GM19351 (cell line): ENCODE measurements around the gene ACMSD.
"Not testable (repeated sequence)": the region's sequence is repeated elsewhere in the genome, so short reads cannot be mapped to it uniquely, and the experiment has no call there.

ENCODE experiments used
- ATAC-seq: cut with Tn5 transposase; IDR thresholded peaks from one replicate; pipeline ENCODE4 v1.9.1; 2021; ENCODE audit warnings: mild to moderate bottlenecking, moderate library complexity; ENCODE audit not compliant: unreplicated experiment

ACMSD gene

DNA sequence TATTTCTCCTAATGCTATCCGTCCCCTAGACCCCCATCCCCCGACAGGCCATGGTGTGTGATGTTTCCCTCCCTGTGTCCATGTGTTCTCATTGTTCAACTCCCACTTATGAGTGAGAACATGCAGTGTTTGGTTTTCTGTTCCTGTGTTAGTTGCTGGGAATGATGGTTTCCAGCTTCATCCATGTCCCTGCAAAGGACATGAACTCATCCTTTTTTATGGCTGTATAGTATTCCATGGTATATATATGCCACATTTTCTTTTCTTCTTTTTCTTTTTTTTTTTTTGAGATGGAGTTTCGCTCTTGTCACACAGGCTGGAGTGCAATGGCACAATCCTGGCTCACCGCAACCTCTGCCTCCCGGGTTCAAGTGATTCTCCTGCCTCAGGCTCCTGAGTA lies 9.2 kb downstream of the ACMSD start:
- not testable (repeated sequence) for ATAC-seq

DNA sequence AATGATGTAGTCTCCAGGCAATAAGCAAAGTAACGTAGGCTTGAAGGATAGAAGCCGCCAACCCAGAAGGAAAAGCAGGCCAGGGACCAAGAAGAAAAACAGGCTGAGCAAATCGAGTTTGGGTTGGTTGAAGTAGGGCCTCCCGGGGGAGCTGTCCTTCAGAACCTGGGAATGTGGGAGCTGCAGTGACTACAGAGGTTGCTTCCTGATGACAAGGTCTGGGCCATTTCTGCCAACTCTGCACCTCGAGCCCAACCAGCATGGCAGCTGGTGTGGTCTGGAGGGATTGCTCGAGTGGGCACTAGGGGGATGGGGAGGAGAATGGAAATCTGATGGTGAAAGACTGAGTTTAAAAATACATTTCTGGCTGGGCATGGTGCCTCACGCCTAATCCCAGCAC lies 14.1 kb downstream of the ACMSD start:
- no peak for ATAC-seq

DNA sequence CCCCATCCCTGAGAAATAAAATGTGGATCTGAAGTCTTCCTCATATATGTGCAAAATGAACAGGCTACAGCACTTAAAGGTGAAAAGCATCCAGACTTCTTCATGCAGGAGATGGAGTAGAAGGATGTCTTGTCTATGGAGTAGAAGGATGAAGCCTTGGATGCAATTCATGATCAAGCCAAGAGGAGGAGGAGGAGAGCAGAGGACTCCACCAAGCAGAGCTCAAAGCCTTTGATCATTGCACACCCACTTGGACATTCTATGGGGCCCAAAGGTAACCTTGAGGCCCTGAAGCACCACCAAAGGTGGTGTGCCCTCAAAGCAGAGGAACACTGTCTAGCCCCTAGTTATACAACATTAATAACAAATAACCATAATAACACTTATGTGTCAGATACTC lies 17.3 kb downstream of the ACMSD start:
- ATAC-seq, result no peak

GRCh38 chr2:134858245-134858644 lies 19.8 kb downstream of the ACMSD start:
- no peak for ATAC-seq

GRCh38 chr2:134861173-134861572 lies 22.8 kb downstream of the ACMSD start:
- ATAC-seq, result no peak

DNA sequence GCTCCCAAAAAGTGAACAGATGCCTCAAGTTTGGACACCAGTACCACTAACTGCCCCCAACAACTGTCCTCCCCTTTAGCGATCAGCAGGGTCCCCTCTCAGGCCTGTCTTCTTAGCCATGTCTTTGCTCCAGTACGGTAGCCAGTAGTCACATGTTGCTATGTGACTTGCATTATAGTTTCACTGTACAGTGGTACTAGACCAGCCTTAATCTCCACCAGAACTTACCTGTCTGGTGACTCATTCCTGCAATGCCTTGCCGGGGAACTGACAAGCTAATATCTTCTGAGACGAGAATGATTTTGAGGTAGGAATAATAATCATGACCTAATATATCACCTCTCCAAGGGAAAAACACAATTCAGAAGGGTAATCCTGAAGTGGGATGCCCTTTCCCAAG lies 23.7 kb downstream of the ACMSD start:
- no peak for ATAC-seq

DNA sequence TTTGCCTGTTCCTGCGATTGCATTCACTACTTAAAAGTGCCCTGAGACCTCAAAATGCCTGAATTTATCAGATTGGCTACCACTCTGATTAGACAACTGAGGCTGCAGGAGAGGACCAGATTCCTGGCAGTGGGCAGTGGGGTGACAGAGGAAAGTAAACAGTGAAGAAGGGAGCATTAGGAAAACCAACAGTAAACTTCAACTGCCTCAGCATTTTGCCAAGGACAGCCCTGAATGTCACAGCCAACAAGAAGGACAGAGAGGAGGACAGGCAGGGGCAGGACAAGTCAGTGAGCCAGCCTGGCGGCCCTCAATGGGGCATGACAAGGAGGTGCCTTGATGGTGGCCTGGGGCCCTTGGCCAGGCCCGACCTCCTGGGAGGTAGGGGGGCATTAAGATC lies 24.3 kb downstream of the ACMSD start:
- no peak for ATAC-seq

- ATAC-seq, result no peak
Measured at GRCh38 chr2:134863446-134863845, 25.0 kb downstream of the ACMSD start.

- ATAC-seq, result no peak
Measured at GRCh38 chr2:134865067-134865787, 26.8 kb downstream of the ACMSD start.

- ATAC-seq, result no peak
Measured at GRCh38 chr2:134866498-134867099, 28.2 kb downstream of the ACMSD start.

DNA sequence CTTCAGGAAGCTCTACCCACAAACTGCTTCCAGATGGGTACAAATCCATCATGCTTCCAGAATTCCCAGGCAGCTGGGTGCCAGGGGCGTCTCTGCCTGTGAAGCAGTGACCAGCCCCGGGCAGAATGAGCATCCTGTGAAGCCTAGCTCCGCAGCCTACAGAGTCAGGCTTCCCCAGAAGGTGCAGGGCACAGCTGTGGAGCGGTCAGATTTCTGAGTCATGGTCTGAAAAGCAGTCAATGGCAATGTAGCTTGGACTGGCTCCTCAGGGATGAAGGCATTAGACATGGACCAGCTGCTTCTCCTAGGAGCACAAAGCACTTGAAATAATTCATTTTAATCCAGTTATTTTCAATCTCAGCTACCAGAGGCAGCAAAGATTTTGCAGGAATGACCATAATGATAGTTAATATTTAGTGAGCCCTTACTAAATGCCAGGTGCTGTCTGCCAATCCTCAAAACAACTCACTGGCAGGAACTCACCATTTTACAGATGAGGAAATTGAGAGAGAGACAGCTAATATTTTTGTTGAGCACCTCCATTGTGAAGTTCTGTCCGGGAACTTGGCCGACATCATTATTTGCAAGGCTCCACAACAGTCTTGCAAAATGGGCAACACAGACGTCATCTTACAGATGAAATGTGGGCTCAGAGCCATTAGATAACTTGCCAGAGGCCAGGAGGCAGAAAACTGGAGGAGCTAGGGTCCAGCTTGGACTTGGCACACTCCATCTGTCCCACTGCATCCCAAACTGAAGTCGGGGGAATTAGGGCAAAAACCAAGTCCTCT lies 31.7 kb downstream of the ACMSD start:
- ATAC-seq, result no peak

DNA sequence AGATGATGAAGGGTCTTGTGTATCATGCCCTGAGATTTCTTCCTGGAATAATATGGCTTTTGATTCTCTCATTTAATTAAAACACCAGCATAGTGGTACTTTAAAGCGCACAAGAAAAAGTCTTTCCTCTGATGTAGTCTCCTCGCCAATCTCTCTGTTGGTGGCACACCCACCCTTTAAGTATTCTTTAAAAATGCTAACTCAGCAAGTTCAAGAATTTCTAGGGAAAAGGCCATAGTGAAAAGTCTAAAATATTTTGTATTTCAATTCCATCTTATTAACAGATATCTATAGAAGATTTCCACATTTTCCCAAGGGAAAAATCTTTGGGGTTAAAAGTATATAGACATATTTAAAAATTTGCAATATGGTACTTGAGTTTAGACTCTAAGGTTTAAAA lies 34.7 kb downstream of the ACMSD start:
- ATAC-seq, result no peak

DNA sequence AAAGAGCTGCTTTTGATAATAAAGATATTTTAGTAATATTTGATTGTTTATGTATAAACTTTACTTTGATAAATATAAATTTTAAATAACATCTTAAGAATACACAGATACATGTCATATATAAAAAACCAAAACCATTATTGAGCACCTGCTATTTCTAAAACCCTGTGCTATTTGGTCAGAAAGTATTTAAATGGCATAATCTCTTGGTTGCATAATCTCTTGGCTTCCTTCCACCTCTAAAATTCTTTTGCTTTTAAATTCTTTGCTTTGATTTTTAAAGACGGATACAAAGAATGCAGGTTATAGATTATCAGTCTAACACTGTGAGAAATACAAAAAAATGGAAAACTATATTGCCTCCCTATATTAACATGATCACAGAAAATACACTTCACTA lies 36.9 kb downstream of the ACMSD start:
- ATAC-seq, result no peak

- ATAC-seq, result no peak
Measured at GRCh38 chr2:134882773-134883172, 44.4 kb downstream of the ACMSD start.

DNA sequence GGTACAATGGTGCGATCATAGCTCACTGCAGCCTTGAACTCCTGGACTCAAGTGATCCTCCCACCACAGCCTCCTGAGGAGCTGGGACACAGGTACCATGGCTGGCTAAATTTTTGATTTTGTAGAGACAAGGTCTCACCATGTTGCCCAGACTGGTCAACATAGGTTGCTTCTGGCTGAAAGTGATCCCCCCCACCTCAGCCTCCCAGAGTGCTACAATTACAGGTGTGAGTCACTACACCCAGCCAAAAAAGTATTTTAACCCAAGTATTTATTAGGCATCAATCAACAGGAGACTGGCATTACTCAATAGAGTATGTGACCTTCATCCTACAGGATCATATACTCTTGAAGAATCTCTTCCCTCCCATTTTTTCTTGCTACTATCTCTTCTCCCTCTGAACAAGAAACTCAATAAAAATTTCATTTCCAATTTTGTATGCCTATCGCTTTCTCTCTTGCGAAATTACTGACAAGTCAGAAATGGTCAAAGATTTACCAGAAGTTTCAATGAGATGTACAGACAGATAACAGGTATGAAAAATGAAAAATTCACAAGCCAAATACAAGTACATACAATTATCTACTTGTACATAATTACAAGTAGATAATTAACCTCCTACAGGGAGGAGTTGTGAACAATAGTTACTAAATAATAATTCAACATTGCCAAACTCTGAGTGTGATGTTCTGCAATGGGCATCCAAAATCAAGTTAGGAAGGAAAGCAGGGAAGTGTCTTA lies 45.3 kb downstream of the ACMSD start:
- no peak for ATAC-seq

DNA sequence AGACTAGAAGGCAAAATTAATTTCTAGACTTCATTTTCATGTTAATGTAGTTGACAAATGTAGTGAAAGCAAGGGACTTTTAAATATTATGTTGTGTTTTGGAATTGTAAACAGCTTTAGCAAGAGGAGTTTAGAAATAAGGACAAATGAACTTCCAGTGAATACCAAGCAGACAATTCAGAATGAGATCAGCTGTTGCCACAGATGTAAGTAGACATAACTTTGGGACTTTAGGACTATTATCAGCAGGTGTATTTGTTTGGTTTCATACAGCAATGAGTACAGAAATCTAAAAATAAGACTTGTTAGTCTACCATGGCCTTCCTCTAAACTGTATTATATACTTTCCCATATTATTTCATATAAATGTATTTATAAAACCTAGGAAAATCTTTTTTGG lies 46.0 kb downstream of the ACMSD start:
- no peak for ATAC-seq

GRCh38 chr2:134892282-134893035 lies 54.0 kb downstream of the ACMSD start:
- no peak for ATAC-seq

DNA sequence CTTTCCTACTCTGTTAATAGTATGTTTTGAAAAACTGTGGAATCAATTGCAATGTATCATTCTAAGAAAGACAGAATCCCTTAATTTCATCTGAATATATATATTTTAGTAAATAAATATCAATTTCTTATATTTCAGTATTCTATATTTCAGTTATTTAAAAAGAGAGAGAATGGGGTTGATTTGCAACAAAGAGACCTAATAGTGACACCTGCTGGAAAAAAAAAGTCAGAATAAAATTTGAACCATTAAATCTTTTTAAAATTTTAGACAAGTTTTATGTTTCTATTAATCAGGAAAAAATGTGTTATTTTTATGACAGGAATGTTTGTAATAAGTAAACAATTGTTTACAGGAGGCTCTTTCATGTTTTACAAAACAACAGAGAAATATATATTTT lies 59.5 kb downstream of the ACMSD start:
- ATAC-seq, result no peak

DNA sequence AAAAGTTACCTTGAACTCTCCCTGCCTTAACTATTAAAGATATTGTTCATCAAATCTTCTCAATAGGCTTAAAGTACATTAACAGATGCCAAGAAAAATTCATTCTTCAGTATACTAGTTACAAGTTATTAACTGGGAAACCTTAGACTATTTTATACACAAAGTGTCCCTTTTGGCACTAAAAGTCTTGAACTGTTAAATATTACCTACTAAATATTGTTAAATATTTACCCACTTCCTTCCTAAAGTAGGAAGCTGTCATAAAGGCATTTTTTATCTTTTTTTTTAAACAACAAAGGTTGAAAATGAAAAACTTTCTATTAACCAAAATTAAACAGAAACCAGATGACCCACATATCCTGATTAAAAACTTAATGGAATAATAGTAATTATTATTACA lies 60.8 kb downstream of the ACMSD start:
- ATAC-seq, result no peak

GRCh38 chr2:134900151-134900550 lies 61.7 kb downstream of the ACMSD start:
- no peak for ATAC-seq

DNA sequence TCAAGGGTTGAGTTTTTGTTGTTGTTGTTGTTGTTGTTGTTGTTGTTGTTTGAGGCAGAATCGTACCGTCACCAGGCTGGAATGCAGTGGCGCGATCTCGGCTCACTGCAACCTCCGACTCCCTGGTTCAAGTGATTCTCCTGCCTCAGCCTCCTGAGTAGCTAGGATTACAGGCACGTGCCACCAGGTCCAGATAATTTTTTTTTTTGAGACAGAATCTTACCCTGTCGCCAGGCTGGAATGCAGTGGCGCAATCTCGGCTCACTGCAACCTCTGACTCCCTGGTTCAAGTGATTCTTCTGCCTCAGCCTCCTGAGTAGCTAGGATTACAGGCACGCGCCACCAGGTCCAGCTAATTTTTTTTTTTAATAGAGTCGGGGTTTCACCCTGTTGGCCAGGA lies 65.3 kb downstream of the ACMSD start:
- ATAC-seq, result not testable (repeated sequence)
